Erythroblast (primary cell): Measurements from ENCODE around the gene OPRM1.

Experiments
- GATA1 ChIP-seq: IDR thresholded peaks from 2 replicates; pipeline ENCODE4 v1.6.1; 2011; ENCODE audit warnings: low read depth, mild to moderate bottlenecking, control low read depth, low read length, moderate library complexity
- POLR2A ChIP-seq: IDR thresholded peaks from 2 replicates; pipeline ENCODE4 v1.6.1; 2011; ENCODE audit warnings: mild to moderate bottlenecking, low read length

DNA sequence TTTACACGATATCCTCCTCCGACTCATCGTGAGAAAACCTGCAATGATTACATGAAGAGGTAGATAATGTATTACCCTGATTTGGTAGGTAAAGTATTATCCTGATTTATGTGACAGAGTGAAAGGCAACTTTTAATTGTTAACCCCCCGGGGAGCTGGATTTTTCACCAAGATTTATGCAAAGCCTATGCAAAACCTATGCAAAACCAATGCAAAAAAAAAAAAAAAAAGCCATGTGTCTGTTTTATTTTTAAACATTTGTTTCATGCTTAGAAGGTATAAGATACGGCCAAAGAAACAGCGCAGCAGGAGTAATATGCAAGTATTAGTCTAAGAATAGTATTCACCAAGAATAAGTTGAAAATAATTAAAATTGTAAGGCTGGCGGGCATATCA lies 207.7 kb downstream of the OPRM1 start:
- TF ChIP-seq POLR2A = no peak
- no peak for TF ChIP-seq GATA1
